Activated naive CD8-positive, alpha-beta T cell treated with anti-CD3 and anti-CD28 coated beads, Interleukin-2, amount 50 U/mL, for 16 hours (primary cell): ENCODE results near the gene TUBGCP4.
A peak's percentile ranks its signal among the peaks of the same experiment; 100 is the strongest.
"Not testable (repeated sequence)": the region's sequence is repeated elsewhere in the genome, so short reads cannot be mapped to it uniquely, and the experiment has no call there.

Experiments
- DNase-seq: peaks from one replicate; pipeline ENCODE4 v3.0.0-alpha.2; 2020; ENCODE audit warnings: low read depth, low spot score

Gene TUBGCP4

GRCh38 chr15:43370975-43371974 lies at the start of gene TUBGCP4, which contains the start of gene ZSCAN29:
TUBGCP4 (plus strand) TSS chr15:43371101; CDS start chr15:43371355, 254 bp downstream.
ZSCAN29 (minus strand) TSS chr15:43371043; CDS start chr15:43369913, 1,130 bp downstream.
- peak; percentile 51 for DNase-seq

GRCh38 chr15:43325039-43325684 lies 45.7 kb upstream of the TUBGCP4 start:
- no peak for DNase-seq

- no peak for DNase-seq
Measured at GRCh38 chr15:43329217-43329959, 41.5 kb upstream of the TUBGCP4 start.

GRCh38 chr15:43329960-43330779 lies 40.7 kb upstream of the TUBGCP4 start, which contains the start of gene LCMT2:
LCMT2 (minus strand) TSS chr15:43330573; CDS start chr15:43330489, 84 bp downstream.
- peak; percentile 80 for DNase-seq

- DNase-seq: no peak
Measured at GRCh38 chr15:43330780-43331087, 40.2 kb upstream of the TUBGCP4 start.

- no peak for DNase-seq
Measured at GRCh38 chr15:43346305-43346704, 24.6 kb upstream of the TUBGCP4 start.

- no peak for DNase-seq
Measured at GRCh38 chr15:43347114-43347513, 23.8 kb upstream of the TUBGCP4 start.

GRCh38 chr15:43352693-43353382 lies 18.1 kb upstream of the TUBGCP4 start:
- no peak for DNase-seq

- no peak for DNase-seq
Measured at GRCh38 chr15:43360821-43361220, 10.1 kb upstream of the TUBGCP4 start.

- DNase-seq: no peak
Measured at GRCh38 chr15:43361313-43361903, 9.5 kb upstream of the TUBGCP4 start.

GRCh38 chr15:43370310-43370974 lies 459 bp upstream of the TUBGCP4 start:
- DNase-seq: no peak

- DNase-seq: no peak
Measured at GRCh38 chr15:43376017-43376705, 5.3 kb downstream of the TUBGCP4 start.

- DNase-seq: no peak
Measured at GRCh38 chr15:43378601-43379000, 7.7 kb downstream of the TUBGCP4 start.

GRCh38 chr15:43382310-43382709 lies 11.4 kb downstream of the TUBGCP4 start:
- DNase-seq: no peak

- DNase-seq: no peak
Measured at GRCh38 chr15:43383070-43383469, 12.2 kb downstream of the TUBGCP4 start.

GRCh38 chr15:43390723-43391122 lies 19.8 kb downstream of the TUBGCP4 start:
- no peak for DNase-seq

GRCh38 chr15:43393592-43393991 lies 22.7 kb downstream of the TUBGCP4 start:
- DNase-seq: not testable (repeated sequence)

- DNase-seq: no peak
Measured at GRCh38 chr15:43402255-43402654, 31.4 kb downstream of the TUBGCP4 start.

- no peak for DNase-seq
Measured at GRCh38 chr15:43403616-43404015, 32.7 kb downstream of the TUBGCP4 start.
